GM19397 (cell line): ENCODE results near the gene CPA2.
"Not testable (repeated sequence)": the region's sequence is repeated elsewhere in the genome, so short reads cannot be mapped to it uniquely, and the experiment has no call there.

Experiments
- ATAC-seq: cut with Tn5 transposase; IDR thresholded peaks from one replicate; pipeline ENCODE4 v1.9.1; 2021; ENCODE audit warnings: mild to moderate bottlenecking, moderate library complexity; ENCODE audit not compliant: unreplicated experiment

CPA2 gene

GRCh38 chr7:130249626-130250025, 17.0 kb upstream of the CPA2 start:
- not testable (repeated sequence) for ATAC-seq

- ATAC-seq, result no peak
These were observed 12.1 kb upstream of the CPA2 start for GRCh38 chr7:130254555-130254954.

GRCh38 chr7:130256704-130257103, 10.0 kb upstream of the CPA2 start:
- no peak for ATAC-seq

- no peak for ATAC-seq
These were observed 8.1 kb upstream of the CPA2 start for GRCh38 chr7:130258494-130259078.

- no peak for ATAC-seq
These were observed 4.2 kb upstream of the CPA2 start for GRCh38 chr7:130262448-130262847.

GRCh38 chr7:130263130-130263529, 3.5 kb upstream of the CPA2 start:
- ATAC-seq, result no peak

GRCh38 chr7:130266961-130267321, 278 bp downstream of the CPA2 start:
- no peak for ATAC-seq

GRCh38 chr7:130268463-130269317, 2.0 kb downstream of the CPA2 start:
- ATAC-seq, result no peak

- ATAC-seq, result no peak
These were observed 2.6 kb downstream of the CPA2 start for GRCh38 chr7:130269318-130269694.

- ATAC-seq, result no peak
These were observed 4.5 kb downstream of the CPA2 start for GRCh38 chr7:130270947-130271800.

GRCh38 chr7:130272381-130273080, 5.9 kb downstream of the CPA2 start:
- ATAC-seq, result no peak

GRCh38 chr7:130273081-130273932, 6.6 kb downstream of the CPA2 start:
- ATAC-seq, result no peak

GRCh38 chr7:130273933-130274255, 7.2 kb downstream of the CPA2 start:
- no peak for ATAC-seq

GRCh38 chr7:130274296-130274695, 7.6 kb downstream of the CPA2 start:
- no peak for ATAC-seq

- no peak for ATAC-seq
These were observed 8.4 kb downstream of the CPA2 start for GRCh38 chr7:130274983-130275591.

- ATAC-seq, result no peak
These were observed 9.2 kb downstream of the CPA2 start for GRCh38 chr7:130275826-130276297.

- ATAC-seq, result no peak
These were observed 10.4 kb downstream of the CPA2 start for GRCh38 chr7:130276796-130277762.

GRCh38 chr7:130277763-130278643, 11.3 kb downstream of the CPA2 start:
- no peak for ATAC-seq
